ENCODE data around the gene EIF5AL1. TPM values are rescaled to one million over a fixed set of nuclear protein-coding genes. Genes with fewer than 3 reads are reported as not detected.
"Not testable (repeated sequence)": the region's sequence is repeated elsewhere in the genome, so short reads cannot be mapped to it uniquely, and the experiment has no call there.

EIF5AL1 gene
- under 1 TPM in 1 of 2 donors, not detected in 1; 0.14 TPM for total RNA-seq

GRCh38 chr10:79511891-79512583 lies at the start of gene EIF5AL1:
Gene EIF5AL1, plus strand, starts transcription at chr10:79512533. Its CDS starts 117 bp downstream, at chr10:79512650.
- not testable (repeated sequence) for ATAC-seq (ENCODE audit: insufficient number of reproducible peaks, low FRiP score, low read depth); DNase-seq (ENCODE audit: low spot score)

GRCh38 chr10:79463578-79464496 lies 48.5 kb upstream of the EIF5AL1 start:
- ATAC-seq (ENCODE audit: insufficient number of reproducible peaks, low FRiP score, low read depth) (no peak), DNase-seq (ENCODE audit: low spot score) (no peak)
- no peaks in the 10 kb centered on the region for H3K36me3 ChIP-seq
- H3K4me1 ChIP-seq (ENCODE audit: control insufficient read depth in 1 of 2, low read depth in 2 of 2) = peaks cover 0 to 7% of the 10 kb centered on the region in 2 donors
- no peak overlapping the region for H3K27ac ChIP-seq
- no peaks in the 10 kb centered on the region for H3K9me3 ChIP-seq
- no peaks in the 10 kb centered on the region for H3K27me3 ChIP-seq (replicated peaks; ENCODE audit: insufficient read depth)
- no peak for TF ChIP-seq CTCF (IDR thresholded peaks at IDR 0.05)
- H3K4me3 ChIP-seq = no peak overlapping the region

More at GRCh38 chr10:79511891-79512583, at the start of gene EIF5AL1:
- H3K36me3 ChIP-seq; H3K4me1 ChIP-seq (ENCODE audit: control insufficient read depth in 1 of 2, low read depth in 2 of 2); H3K9me3 ChIP-seq; H3K4me3 ChIP-seq; H3K27me3 ChIP-seq (replicated peaks; ENCODE audit: insufficient read depth); H3K27ac ChIP-seq: not testable (repeated sequence)

- H3K4me1 ChIP-seq (ENCODE audit: control insufficient read depth in 1 of 2, low read depth in 2 of 2) = peaks cover 0 to 7% of the 10 kb centered on the region in 2 donors
- no peaks in the 10 kb centered on the region for H3K9me3 ChIP-seq
- H3K36me3 ChIP-seq = no peaks in the 10 kb centered on the region
- H3K27me3 ChIP-seq (replicated peaks; ENCODE audit: insufficient read depth) = no peaks in the 10 kb centered on the region
- H3K4me3 ChIP-seq = no peak overlapping the region
- no peak overlapping the region for H3K27ac ChIP-seq
- no peak for TF ChIP-seq CTCF (IDR thresholded peaks at IDR 0.05)
- DNase-seq (ENCODE audit: low spot score) = no peak
- no peak for ATAC-seq (ENCODE audit: insufficient number of reproducible peaks, low FRiP score, low read depth)
Measured at GRCh38 chr10:79465341-79465740, 47.0 kb upstream of the EIF5AL1 start.

GRCh38 chr10:79468015-79468560 lies 44.2 kb upstream of the EIF5AL1 start:
- Histone ChIP-seq H3K27me3 (replicated peaks; ENCODE audit: insufficient read depth) (no peaks in the 10 kb centered on the region), H3K27ac (peak overlapping the region in 1 of 2 donors; percentile 10), H3K4me3 (no peak overlapping the region), H3K4me1 (ENCODE audit: control insufficient read depth in 1 of 2, low read depth in 2 of 2) (peaks cover 0 to 7% of the 10 kb centered on the region in 2 donors), H3K9me3 (no peaks in the 10 kb centered on the region), H3K36me3 (no peaks in the 10 kb centered on the region)
- ATAC-seq (ENCODE audit: insufficient number of reproducible peaks, low FRiP score, low read depth) (peak; percentile 33), DNase-seq (ENCODE audit: low spot score) (no peak)
- no peak for TF ChIP-seq CTCF (IDR thresholded peaks at IDR 0.05)

GRCh38 chr10:79468841-79469585 lies 43.3 kb upstream of the EIF5AL1 start:
- no peak for ATAC-seq (ENCODE audit: insufficient number of reproducible peaks, low FRiP score, low read depth)
- peaks cover 0 to 7% of the 10 kb centered on the region in 2 donors for H3K4me1 ChIP-seq (ENCODE audit: control insufficient read depth in 1 of 2, low read depth in 2 of 2)
- TF ChIP-seq CTCF (IDR thresholded peaks at IDR 0.05) = no peak
- DNase-seq (ENCODE audit: low spot score) = no peak
- H3K9me3 ChIP-seq = no peaks in the 10 kb centered on the region
- H3K4me3 ChIP-seq = no peak overlapping the region
- H3K36me3 ChIP-seq = no peaks in the 10 kb centered on the region
- H3K27ac ChIP-seq = no peak overlapping the region
- no peaks in the 10 kb centered on the region for H3K27me3 ChIP-seq (replicated peaks; ENCODE audit: insufficient read depth)
